Right kidney (tissue), 1 donor: Measurements from ENCODE around the gene CFAP45.
"Not testable (repeated sequence)": the region's sequence is repeated elsewhere in the genome, so short reads cannot be mapped to it uniquely, and the experiment has no call there.

Source experiments
- DNase-seq: peaks from one replicate; pipeline ENCODE4 v3.0.0-alpha.2; 2016

CFAP45 gene

DNA sequence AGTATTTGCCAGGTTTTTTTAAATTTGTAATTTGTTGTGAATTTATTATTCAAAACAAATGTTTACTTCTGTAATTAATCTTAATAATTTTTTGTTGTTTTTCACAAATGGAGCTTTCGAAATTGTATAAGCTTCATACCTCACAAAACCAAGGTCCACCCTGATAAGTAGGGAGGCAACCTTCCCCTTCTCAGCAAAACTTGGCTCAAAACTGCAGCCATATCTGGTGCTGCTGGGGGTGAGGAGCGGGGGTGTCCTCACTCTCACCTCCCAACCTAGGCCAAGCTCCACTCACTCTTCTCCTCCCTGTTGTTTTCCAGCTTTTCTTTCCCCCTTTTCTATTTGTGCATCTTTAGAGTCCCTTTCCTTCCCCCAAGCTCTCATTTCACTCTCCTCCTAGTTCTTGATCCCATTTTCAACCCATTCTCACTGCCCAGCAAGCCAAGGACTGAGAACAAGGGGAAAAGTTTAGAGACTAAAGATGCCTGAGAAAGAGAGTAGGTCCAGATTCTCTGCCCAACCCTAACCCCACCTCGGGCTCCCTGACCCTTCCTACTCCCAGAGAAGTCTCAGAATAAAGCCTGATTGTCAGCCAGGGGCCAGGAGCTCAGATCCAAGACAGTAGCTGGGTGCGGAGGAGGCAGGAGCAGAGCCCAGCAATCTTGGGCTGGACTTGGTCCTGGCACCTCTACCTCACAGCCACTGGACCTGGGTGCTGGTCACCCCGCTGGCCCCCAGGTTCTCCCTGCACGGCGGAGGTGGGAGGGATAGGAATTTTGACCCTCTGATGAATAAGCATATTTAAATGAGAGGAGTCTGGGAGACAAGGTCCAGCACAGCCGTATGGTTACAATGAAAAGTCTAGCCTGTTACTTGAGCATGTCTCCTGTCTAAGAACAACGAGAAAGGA, 8.3 kb upstream of the CFAP45 start:
- DNase-seq: no peak

DNA sequence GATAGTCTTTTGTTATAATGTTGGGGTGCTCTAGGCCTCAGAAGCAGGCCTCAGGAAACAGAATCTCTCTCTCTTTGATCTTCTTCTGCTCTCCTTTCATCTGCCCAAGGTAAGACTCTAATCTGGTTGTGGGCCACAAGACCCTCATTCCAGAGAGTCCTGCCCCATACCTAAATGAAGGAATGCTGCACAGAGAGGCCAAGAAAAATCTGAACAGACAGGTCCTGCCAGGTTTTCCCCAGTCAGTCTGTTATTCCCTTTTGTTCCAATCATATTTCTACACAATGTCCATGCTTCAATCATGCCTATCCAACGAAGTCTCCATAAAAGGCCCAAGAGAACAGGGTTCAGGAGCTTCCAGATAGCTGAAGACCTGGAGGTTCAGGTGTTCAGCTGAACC, 7.0 kb upstream of the CFAP45 start:
- DNase-seq: no peak

DNA sequence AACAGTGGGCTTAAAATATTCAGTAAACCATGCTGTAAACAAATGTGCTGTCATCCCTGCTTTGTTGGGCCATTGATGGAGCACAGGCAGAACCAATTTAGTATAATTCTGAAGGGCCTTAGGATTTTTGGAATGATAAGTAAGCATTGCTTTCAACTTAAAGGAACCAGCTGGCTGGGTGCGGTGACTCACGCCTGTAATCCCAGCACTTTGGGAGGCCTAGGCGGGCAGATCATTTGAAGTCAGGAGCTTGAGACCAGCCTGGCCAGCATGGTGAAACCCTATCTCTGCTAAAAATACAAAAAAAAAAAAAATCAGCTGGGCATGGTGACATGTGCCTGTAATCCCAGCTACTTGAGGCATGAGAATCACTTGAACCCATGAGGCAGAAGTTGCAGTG, 4.1 kb upstream of the CFAP45 start:
- DNase-seq: not testable (repeated sequence)

DNA sequence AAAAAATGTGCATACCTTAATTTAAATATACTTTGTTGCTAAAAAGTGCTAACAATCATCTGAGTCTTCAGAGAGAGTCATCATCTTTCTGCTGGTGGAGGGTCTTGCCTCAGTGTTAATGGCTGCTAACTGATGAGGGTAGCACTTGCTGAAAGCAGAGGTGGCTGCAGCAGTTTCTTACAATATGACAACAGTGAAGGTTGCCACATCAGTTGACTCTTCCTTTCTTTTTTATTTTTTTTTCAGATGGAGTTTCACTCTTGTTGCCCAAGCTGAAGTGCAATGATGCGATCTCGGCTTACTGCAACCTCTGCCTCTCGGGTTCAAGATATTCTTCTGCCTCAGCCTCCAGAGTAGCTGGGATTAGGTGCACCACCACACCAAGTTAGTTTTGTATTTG, 2.6 kb upstream of the CFAP45 start:
- no peak for DNase-seq

DNA sequence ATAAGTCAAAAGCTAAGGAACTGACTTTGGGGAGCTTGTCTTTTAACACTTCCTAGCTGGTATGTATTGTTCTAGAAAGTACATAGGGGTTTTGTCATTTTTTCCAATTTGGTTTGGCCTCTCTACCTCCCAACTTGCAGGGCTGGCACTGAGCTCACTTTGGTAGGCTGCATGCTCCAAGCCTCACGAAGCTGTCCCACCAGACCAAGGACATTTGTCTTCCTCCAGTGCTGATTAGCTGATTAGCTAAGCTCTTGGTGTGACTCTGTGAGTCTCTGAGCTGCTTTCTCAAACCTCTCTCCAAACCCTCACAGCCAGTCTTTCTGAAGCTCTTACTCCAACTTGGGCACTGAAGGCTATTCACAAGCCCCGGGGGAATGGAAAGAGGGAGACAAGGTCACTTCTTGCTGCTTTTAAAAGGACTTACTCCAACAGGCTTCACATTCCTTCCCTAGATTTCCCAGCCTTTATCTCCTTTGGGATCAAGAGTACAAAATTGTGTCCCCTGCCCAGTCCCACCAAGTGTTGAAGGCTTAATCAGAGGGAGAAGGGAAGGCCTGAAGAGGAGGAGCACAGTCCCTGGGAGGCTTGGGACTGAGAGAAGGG, 893 bp upstream of the CFAP45 start:
- DNase-seq: no peak

DNA sequence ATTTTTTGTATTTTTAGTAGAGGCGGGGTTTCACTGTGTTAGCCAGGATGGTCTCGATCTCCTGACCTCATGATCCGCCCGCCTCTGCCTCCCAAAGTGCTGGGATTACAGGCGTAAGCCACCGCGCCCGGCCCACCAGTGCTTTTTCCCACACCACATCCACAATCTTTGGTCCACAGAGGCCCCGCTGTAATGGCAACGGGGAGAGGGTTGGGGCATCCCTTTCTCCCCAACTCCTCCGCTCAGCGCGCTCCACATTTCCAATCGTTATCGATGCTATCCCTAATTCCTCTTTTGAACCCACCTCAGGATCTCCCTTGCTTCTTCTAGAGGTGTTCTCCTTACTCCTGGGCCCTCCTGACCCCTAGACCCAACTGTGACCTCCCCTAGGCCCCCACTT, 331 bp downstream of the CFAP45 start:
- not testable (repeated sequence) for DNase-seq

DNA sequence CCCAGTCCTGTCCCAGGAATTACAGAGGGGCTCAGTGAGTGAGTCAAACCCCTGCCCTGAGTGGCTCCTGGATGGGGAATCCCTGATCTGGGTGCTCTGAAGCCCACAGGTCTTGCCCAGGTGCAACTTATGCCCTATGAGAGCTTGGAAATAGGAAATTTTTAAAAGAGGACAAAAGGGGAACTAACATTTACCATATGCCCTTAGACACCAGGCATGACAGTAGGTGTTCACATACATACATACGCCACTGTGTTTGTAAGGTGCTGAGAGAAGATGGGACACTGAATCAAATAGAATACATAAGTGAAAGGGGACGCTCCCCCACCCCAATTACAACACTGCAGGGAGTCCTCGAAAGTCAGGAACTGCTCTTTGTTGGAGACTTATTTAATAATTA, 1.4 kb downstream of the CFAP45 start:
- DNase-seq: no peak

DNA sequence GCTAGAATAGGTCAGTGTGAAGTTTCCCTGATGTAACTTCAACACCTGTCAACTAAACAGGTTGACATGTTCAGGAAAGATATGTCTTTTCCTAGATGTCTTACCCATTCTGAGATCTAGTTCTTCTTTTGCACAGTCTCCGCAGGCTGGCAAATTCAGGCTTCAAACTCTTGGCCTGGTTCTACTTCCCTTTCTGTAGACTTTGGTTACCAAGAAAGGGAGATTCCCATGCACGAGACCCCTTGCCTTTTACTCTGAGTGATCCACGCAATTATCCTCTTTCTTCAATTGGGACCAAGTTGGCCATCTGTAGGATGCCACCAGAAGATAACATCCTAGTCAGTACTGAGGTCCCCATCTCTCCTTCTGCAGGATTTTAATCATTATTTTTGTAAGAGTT, 2.0 kb downstream of the CFAP45 start:
- DNase-seq: no peak

DNA sequence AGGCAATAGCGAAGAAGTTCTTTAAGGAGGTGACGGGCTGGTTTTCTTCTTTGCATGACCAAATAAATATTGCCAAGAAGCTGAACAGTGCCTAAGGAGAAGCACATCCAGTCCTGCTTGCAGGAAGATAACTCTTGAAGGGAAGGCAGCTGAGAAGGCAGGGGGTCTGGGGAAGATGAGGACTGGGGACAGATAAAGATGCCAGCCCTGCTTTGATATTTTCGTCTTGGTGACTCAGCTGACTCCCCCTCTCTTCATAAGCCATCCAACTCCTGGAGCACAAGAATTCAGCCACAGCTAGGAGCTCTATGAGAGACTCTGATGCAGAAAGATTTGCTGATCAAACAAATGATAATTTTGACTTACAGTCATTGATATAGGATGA, 3.4 kb downstream of the CFAP45 start:
- no peak for DNase-seq

DNA sequence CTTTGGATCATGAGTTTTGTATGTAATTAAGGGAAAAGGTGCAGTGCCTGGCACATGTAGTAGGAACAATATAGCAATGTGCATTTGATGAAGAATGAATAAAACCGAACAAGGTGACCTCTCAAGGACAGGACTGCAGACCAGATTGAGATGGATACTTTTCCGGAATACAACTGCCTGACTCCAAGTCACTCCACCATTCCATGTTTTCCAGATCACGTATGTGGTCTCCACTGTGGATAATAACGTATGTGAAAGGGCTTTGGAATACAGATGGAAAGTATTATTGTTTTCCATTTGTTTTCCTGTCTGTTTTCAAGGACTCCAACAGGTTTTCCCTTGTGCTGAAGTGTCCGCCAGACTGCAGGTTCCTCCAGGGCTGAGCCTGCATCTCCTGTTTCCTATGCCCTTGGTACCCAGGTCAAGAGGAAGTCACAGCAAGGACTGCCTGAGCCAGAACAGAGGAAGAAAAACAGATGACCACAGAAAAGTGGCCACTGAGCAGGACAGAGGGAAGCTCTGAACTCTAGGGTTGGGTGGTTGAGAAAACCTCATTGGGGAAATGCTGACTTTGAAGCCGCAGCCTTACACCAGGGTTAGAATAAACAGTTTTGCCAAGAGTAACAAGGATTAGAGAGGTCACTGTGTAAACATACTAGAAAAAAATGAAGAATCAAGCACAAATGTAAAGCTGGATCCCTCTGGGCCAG, 4.0 kb downstream of the CFAP45 start:
- no peak for DNase-seq

DNA sequence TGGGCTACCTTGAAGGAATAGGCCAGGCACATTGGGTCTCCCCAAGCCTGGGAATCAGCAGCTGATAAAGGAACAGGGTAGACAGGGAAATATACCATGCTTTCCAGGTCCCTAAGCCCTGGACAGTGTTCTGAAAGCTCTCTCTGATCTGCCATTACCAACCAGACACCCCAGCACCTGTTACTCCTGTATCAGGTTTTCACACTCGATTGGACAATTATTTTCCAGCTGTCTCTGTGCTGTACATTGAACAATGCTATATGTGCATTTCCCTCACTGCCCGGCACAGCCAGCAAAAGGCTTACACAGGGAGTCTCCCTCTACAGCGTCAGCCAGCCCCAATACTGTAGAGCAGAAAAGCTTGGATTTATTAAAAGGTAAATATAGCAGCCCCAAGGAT, 4.7 kb downstream of the CFAP45 start:
- DNase-seq: no peak

DNA sequence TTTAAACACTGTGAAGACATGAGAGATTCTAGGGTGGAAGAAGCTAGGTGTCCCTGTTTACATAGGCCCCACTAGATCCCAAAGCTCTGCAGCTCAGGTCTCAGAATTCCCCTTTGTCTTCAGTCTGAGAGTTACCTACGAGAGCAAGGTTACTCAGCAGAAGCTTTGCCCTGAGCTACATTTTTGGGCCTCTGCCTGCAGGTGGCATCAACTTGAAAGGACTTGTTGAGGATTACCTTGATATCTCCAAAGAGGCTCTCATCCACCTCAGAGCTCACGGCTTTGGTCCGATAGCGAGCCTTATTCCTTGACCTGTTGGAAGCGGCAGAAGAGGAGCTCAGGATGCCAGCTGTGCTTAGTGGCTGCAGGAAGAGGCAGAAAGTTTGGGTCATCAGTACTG, 7.0 kb downstream of the CFAP45 start:
- DNase-seq: no peak

DNA sequence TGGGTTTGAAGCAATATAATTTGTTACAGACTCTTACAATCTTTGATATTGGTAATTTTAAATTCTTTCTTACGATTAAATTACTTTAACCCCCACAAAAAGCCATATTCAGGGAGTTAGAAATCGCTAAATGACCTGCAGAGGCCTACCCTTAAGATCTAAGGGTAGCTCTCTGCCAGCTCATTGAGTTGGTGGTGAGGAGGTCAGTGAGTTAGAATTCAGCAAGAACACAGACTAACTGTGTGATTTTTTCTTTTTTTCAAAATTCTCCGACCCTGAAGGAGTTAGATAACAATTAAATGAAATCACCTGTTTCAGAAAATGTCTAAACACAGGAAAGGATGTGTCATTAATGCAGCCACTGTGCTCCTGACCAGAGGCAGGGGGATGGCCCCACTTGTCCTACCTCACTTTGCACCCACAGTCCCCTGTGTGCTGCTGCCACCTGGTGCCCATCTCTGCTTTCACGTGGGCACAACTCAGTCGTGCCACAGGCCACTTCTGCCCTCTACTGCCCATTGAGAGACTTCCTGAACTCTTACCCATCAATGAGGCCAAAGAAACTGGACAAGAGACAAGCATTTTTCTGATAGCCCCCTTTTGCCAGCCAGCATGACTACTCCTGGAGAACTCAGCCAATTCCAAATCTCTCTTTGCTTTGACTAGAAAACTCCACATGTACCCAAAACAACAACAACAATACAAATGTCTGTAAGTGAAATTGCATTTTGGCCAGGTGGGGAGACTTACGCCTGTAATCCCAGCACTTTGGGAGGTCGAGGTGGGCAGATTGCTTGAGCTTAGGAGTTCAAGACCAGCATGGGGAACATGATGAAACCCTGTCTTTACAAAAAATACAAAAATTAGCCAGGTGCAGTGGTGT, 8.4 kb downstream of the CFAP45 start:
- peak; percentile 55 for DNase-seq

DNA sequence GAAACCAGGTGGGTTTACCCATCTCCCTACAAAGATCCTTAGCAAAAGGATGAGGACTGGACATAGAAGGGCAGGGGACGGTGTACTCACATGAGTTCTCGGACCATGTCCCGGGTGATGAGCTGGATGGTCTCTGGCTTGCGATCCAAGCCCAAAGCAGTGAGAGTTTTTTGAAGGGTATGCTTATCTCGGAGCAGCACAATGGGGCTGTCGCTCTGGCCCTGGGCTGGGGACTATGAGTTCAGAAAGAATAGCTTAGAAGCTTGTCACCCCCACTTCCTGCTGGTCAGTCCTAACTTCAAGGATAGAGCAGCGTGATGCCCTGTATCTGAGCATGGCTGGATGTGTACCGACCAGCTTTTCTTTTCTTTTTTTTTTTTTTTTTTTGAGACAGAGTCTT, 9.6 kb downstream of the CFAP45 start:
- DNase-seq: no peak

DNA sequence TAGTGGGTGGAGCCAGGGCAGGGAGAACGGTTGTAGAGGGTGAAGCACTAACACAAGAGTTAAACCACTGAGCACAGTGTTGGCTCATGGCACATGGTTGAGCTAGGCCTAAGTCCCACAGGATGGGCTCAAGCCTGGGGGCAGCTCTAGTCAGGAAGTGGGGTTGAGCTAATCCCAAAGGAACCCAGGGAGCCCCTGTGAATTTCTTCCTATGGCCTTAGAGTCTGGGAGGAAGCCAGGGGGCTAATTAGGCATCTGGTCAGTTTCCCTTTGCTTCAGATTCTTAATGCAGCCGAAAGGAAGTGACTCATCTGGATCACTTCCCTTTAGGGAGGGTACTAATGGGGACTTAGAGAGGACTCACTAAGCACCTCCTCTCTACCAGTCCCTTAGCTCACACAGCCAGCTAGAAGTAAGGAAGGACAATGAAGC, 10.1 kb downstream of the CFAP45 start:
- DNase-seq: no peak

DNA sequence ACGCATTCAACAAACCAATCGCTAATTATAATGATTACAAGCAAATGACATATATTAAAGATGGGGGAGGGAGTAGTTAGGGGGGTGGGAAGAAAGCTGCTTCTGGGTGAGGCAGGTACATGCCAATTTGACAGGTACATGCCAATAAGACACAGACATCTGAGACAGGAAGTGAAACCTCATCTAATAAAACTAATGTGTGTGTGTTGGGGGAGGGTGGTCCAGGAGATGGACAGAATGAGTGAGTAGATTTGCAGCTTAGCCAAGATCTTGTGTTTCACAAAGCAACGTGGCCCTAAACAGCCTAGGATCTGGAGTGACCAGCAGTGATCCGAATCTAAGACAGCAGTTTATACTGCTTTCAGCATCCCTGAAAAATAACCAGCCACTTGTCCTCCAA, 10.8 kb downstream of the CFAP45 start:
- DNase-seq: no peak

DNA sequence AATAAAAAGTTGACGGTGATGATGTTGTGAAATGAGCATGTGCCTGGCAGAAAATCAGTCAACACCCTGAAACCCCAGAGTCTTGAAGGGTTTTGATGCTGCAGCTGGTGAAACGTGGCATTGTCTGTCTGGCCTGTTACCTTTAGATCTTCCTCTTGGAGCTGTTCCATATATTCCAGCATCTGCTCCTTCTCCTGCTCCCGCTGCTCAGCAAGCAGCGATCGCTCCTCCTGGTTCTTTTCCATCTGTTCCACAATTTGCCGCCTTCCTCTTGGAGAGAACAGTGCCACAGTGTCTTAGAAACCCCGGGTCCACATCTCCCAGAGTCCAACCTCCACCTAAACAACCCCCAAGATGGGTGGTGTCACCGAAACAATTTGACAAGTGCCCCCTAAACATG, 15.7 kb downstream of the CFAP45 start:
- no peak for DNase-seq

DNA sequence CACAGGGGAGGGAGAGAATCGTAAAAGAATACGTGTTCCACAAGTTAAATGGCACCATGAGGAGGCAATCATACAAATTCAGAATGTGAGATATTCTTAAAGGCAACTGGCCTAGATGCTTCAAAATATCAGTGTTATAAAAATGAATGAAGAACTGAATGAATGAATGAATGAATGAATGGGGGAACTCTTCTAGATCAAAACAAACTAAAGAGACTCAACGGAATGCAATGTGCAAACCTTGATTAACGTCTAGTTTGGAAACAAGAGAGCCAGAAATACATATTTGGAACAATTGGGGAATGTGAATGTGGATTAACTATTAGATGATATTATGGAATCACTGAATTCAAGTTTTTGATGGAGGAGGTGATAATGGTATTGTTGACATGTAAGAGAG, 16.8 kb downstream of the CFAP45 start:
- DNase-seq: no peak

DNA sequence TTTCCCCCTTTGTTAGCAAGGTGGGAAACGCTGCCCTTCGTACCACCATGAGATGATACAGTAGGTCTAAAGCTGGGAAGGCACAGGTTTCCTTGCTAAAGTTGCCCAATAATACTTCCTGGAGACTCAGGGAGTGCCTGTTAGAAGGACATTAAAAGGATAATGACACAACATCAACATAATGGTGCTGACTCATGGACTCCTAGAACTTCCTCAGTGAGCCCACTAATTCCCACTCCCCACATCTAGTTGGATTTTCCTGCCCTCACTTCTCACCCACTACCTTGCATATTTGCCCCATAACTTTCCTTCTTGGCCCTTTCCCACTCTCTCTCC, 17.5 kb downstream of the CFAP45 start:
- no peak for DNase-seq

DNA sequence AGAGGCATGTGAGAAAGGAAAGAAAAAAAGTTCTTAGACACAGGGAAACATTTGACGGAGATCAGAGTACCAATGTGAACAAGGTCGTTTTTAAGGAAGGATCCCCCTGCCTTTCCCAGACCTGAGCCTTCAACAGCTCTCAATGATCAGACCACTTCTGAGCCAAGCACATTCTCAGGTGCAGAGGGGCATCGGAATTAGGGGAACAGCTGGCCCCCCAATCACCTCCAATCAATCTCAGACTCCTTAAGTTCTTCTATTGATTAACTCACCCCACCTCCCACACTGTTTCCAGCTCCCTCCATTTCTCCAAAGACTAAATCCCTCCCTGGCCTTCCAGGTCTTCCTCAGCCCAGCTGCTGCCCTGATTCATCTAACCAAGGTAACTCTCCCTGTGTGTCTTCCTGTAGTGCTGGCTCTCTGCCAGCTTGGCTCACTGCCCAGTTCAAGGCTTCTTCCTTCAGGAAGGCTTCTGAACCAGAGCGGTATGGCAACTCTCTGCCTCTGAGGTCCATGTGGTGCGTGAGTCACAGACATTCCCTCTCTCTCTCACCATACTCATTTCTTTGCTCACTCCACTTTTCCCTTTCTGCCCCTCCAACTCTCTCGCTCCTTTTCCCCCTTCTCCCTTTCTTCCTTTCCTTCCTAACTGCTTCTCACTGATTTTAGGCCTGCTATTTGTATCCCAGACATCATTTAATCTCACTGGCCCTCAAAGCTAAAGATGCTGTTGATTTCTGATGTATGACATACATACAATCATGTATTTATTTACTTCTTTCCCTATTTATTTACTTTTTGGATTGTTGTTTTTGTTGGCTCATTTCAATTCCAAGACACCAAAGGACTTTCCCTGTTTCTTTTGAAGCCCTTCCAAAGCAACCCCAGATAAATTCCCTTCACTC, 18.1 kb downstream of the CFAP45 start:
- no peak for DNase-seq

DNA sequence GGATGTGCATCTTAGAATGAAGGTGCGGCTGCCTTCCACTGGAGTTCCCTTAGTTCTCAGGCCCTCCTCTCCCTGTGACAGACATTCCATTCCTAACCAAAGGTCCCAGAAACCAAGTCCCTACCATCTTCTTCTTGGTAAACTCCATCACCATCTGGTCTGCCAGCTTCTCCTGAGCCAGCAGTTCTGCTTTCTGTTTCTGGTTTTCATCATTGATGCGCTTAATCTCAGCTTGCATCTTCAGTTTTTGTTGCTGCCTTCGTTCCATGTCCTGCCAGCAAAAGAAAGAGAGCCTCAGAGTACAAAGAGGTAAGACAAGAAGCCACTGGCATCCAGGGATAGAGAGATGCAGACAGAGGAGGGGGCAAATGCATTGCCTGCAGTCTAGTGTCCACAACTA, 19.5 kb downstream of the CFAP45 start:
- no peak for DNase-seq

DNA sequence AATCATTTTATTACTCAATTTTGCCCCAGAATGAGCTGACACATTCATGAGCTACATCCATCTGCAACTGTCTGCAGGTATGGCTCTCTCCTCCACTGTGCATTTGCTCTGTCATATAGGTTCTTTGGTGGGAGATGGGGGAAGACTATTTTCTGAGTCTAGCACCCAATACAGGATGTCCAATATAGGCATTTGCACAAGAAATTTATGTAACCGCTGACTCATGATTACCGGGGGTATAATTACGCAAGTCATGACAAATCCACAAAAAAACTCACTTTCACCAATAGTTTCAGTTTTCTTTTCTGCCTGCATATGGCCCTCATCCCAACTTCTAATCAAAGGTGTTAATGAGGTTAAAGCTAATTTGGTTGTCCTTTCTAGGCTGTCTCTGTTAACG, 20.0 kb downstream of the CFAP45 start:
- DNase-seq: no peak
